Fibroblast of lung (primary cell): ENCODE results near the gene DNAH9.

Experiments
- EZH2 ChIP-seq: IDR thresholded peaks from 2 replicates; pipeline ENCODE4 v1.5.1; 2012; ENCODE audit warnings: low read length, control low read depth, mild to moderate bottlenecking; ENCODE audit errors: missing control alignments
- TF ChIP-seq, protein P1 (sequence below), 2 donors: IDR thresholded peaks in 1 of 2; conservative IDR thresholded peaks in 1 of 2; 1 replicate in 1 of 2; 2 replicates in 1 of 2; pipeline ENCODE4 v1.5.1; 2011 to 2012; ENCODE audit warnings: low read length in 2 of 2, control low read depth in 1 of 2, inconsistent platforms in 1 of 2, low read depth in 1 of 2, mild to moderate bottlenecking in 1 of 2

DNA sequence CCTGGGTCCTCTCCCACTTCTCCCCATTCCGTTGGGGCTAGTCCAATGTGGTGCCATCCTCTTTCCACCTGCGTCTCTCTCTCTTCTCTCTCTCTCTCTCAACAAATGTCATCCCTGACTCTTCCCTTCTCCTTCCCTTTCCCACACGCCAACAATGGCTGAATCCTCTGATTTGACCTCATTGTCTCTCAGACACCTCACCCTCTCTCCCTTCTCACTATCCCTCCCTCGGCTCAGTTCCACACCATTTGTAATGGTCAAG is 399.6 kb downstream of the DNAH9 start:
- no peak for TF ChIP-seq EZH2
- TF ChIP-seq, protein P1, sequence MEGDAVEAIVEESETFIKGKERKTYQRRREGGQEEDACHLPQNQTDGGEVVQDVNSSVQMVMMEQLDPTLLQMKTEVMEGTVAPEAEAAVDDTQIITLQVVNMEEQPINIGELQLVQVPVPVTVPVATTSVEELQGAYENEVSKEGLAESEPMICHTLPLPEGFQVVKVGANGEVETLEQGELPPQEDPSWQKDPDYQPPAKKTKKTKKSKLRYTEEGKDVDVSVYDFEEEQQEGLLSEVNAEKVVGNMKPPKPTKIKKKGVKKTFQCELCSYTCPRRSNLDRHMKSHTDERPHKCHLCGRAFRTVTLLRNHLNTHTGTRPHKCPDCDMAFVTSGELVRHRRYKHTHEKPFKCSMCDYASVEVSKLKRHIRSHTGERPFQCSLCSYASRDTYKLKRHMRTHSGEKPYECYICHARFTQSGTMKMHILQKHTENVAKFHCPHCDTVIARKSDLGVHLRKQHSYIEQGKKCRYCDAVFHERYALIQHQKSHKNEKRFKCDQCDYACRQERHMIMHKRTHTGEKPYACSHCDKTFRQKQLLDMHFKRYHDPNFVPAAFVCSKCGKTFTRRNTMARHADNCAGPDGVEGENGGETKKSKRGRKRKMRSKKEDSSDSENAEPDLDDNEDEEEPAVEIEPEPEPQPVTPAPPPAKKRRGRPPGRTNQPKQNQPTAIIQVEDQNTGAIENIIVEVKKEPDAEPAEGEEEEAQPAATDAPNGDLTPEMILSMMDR (conservative IDR thresholded peaks at IDR 0.05 in 1 of 2, IDR thresholded peaks at IDR 0.05 in 1 of 2; ENCODE audit: low read depth in 1 of 2, low read length in 2 of 2) = no peak
